HFF-Myc (cell line): ENCODE results near the gene PPP6R2.
A peak's percentile ranks its signal among the peaks of the same experiment; 100 is the strongest.

Experiments used
- DNase-seq: peaks from one replicate; pipeline ENCODE4 v3.0.0-alpha.2; 2011; ENCODE audit warnings: low read depth; ENCODE audit errors: extremely low read depth
- H3K4me3 ChIP-seq: replicated peaks from 2 replicates; pipeline ENCODE4 v1.5.1; 2011; ENCODE audit warnings: low read depth, mild to moderate bottlenecking, control low read depth, low read length
- TF ChIP-seq, protein P1 (sequence below): IDR thresholded peaks from 2 replicates; pipeline ENCODE4 v1.5.1; 2012; ENCODE audit warnings: mild to moderate bottlenecking, low read depth, low read length, control low read depth; ENCODE audit errors: missing control alignments

PPP6R2 gene

DNA sequence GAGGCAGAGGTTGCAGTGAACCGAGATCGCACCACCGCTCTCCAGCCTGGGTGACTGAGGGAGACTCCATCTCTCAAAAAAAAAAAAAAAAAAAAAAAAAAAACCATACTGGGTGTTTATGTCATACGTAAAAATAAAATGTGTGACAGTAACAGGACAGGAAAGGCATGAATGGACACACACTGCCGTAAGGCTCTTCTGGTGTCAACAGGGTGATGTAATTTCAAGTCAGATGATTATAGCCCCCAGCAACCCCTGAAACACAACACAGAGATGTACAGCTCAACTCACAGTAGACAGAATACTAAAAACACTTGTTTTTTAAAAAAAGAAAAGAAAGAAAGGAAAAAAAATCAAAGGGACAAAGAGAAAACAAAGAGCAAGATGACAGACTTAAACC is 109.5 kb downstream of the PPP6R2 start:
- DNase-seq, result no peak
- TF ChIP-seq, protein P1, sequence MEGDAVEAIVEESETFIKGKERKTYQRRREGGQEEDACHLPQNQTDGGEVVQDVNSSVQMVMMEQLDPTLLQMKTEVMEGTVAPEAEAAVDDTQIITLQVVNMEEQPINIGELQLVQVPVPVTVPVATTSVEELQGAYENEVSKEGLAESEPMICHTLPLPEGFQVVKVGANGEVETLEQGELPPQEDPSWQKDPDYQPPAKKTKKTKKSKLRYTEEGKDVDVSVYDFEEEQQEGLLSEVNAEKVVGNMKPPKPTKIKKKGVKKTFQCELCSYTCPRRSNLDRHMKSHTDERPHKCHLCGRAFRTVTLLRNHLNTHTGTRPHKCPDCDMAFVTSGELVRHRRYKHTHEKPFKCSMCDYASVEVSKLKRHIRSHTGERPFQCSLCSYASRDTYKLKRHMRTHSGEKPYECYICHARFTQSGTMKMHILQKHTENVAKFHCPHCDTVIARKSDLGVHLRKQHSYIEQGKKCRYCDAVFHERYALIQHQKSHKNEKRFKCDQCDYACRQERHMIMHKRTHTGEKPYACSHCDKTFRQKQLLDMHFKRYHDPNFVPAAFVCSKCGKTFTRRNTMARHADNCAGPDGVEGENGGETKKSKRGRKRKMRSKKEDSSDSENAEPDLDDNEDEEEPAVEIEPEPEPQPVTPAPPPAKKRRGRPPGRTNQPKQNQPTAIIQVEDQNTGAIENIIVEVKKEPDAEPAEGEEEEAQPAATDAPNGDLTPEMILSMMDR, result no peak
- no peak overlapping the region for H3K4me3 ChIP-seq

DNA sequence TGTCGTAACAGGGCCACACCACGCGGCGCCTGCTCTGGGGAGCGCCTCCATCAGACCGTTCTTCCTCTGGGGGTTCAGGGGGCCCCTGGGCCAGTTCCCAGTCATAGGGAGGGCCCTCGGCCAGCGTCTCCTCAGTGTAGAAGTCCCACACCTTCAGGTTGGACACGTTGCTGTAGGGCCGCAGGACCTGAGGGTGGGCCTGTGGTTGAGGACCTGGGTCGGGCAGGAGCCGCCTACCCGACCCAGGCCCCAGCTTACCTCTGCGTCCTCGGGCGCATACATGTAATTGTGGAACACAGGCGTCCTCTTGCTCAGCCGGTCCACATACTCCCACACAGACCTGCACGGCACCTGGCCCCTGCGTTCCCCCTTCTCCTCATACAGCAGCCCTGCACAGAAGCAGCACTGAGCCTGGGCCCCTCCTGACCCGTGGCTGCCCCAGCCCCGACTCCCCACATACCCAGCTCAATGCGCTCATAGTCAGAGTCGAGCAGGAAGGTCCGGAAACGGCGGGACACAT is 111.5 kb downstream of the PPP6R2 start:
- no peak for DNase-seq
- no peak overlapping the region for H3K4me3 ChIP-seq
- TF ChIP-seq, protein P1, result no peak

DNA sequence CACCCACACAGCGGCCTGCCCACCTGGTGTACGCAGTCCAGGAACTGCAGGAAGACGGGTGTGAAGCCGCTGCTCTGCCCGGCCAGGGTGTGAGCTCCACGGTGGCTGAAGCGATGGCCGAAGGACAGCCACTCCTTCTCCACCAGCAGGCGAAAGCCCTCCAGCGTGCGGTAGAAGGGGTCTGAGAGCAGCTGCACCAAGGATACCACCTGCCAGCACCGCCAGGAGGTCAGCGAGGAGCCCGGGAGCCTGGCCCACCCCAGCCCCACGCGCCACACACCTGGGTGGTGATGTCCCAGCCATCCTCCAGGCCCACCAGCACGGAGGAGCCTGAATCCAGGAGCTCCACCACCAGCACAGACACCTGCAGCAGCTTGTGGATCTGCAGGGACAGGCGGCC is 112.1 kb downstream of the PPP6R2 start:
- DNase-seq, result no peak
- TF ChIP-seq, protein P1, result no peak
- H3K4me3 ChIP-seq, result no peak overlapping the region

DNA sequence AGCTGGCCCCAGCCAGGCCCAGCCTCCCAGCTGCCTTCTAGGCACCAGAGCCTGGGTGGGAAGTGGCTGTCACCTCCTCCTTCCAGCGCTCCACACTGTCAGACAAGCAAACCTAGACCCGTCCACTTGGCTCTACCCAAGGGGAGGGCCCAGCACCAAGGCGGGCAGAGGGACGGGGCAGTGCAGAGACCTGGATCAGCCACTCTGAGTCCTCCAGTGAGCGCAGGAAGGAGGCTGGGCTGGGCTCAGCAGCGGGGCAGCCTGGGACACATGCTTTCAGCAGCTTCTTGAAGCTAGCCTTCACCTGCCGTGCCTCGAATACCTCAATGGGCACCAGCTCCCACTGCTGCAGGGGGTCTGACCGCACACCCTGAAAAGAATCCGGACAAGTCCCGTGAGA is 112.9 kb downstream of the PPP6R2 start:
- TF ChIP-seq, protein P1, result no peak
- no peak overlapping the region for H3K4me3 ChIP-seq

DNA sequence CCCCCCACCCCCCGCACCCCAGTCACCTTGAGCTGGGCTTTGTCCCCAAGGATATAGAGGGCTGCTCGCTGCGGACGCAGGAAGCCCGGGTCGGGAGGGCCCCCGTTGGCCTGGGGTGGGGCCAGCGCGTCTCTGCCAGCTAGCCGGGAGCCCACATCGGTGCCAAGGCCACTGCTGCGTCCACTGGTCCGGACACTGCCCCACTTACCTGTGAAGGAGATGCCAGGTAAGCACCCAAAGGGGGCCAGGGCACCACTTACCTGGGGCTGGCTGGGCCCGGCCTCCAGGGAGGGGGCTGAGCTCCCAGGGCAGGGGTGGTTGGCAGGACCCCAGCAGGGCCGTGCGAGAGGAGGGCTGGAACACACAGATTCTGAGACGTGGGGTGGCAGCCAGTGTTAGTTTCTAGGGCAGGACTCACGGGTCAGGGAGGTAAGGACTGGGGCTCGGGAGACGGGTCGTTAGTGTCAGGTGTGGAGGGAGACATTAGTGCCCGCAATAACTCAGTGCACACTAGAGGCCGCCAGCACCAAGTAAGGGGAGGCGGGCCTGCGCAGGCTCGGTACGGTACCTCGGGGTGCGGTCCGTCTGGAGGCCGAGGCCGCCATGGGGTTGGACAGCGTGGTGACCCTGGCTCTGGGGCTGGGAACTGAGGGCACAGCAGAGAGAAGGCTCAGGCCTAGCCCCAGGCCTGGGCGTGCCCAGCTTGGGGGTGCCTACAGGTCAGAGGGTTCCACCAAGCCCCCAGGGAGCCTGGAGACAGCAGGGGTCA is 113.5 kb downstream of the PPP6R2 start:
- H3K4me3 ChIP-seq, result no peak overlapping the region
- TF ChIP-seq, protein P1, result peak; percentile 19
- no peak for DNase-seq

More for the DNA sequence above, 112.9 kb downstream of the PPP6R2 start:
- no peak for DNase-seq

DNA sequence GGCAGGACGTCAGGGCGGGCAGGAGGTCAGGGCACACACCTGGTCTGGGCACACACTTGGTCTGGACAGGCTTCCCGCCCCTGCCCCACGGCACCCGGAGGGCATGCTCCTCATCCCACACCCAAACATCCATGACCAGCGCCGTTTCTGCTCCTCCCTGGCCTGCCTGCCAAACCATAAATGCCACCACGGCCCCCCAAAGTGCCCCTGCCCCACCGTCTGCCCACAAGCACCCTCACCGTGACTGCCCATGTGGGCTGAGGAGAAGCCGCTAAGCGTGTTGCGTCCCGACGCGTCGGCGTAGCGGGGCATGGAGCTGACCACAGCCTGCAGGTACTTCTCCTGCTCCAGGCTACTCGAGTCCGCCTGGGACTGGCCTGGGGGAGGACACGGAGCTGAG is 115.9 kb downstream of the PPP6R2 start:
- DNase-seq, result no peak
- TF ChIP-seq, protein P1, result no peak
- no peak overlapping the region for H3K4me3 ChIP-seq
